GM12878 (cell line): Measurements from ENCODE around the gene CDK17. TPM values are rescaled to one million over a fixed set of nuclear protein-coding genes. Genes with fewer than 3 reads are reported as not detected.

Source experiments
- CTCF ChIP-seq, 3 experiments: IDR thresholded peaks in 2 of 3; conservative IDR thresholded peaks in 1 of 3; 2 replicates each; pipeline ENCODE4 v1.5.1; 2011; ENCODE audit warnings: low read depth in 3 of 3, low read length in 3 of 3, mild to moderate bottlenecking in 3 of 3, control low read depth in 2 of 3, moderate library complexity in 2 of 3, inconsistent platforms in 1 of 3, mixed read lengths in 1 of 3; ENCODE audit not compliant: control insufficient read depth in 2 of 3, insufficient read depth in 1 of 3; ENCODE audit errors: extremely low read depth in 1 of 3
- DPF2 ChIP-seq: fragments of 450-650 bp; IDR thresholded peaks from 2 replicates; pipeline ENCODE4 v1.6.1; 2017; ENCODE audit warnings: mild to moderate bottlenecking
- E2F4 ChIP-seq: IDR thresholded peaks from 2 replicates; pipeline ENCODE4 v1.6.1; 2012; ENCODE audit warnings: low read depth, low read length, improper control_type of control experiment
- E4F1 ChIP-seq: fragments of 450-650 bp; IDR thresholded peaks from 2 replicates; pipeline ENCODE4 v1.6.1; 2018; ENCODE audit warnings: borderline replicate concordance, mild to moderate bottlenecking; ENCODE audit not compliant: partially characterized antibody
- FOS ChIP-seq: IDR thresholded peaks from 3 replicates; pipeline ENCODE4 v1.6.1; 2011; ENCODE audit warnings: borderline replicate concordance; ENCODE audit not compliant: insufficient read length; ENCODE audit errors: extremely low read depth
- NFIC ChIP-seq: IDR thresholded peaks from 2 replicates; pipeline ENCODE4 v1.6.1; 2012; ENCODE audit warnings: low read depth, mild to moderate bottlenecking, inconsistent platforms, low read length, moderate library complexity
- PKNOX1 ChIP-seq: fragments of 450-650 bp; IDR thresholded peaks from 2 replicates; pipeline ENCODE4 v1.6.1; 2016; ENCODE audit warnings: mild to moderate bottlenecking
- RFX5 ChIP-seq: IDR thresholded peaks from 2 replicates; pipeline ENCODE4 v1.6.1; 2011; ENCODE audit warnings: low read depth, low read length, improper control_type of control experiment
- STAT3 ChIP-seq: IDR thresholded peaks from 2 replicates; pipeline ENCODE4 v1.6.1; 2011; ENCODE audit warnings: low read depth, low read length, improper control_type of control experiment
- TAF1 ChIP-seq: IDR thresholded peaks from 2 replicates; pipeline ENCODE4 v1.6.1; 2011; ENCODE audit warnings: mild to moderate bottlenecking, low read depth, low read length, borderline replicate concordance
- YBX1 ChIP-seq: fragments of 450-650 bp; IDR thresholded peaks from 2 replicates; pipeline ENCODE4 v1.6.1; 2016; ENCODE audit warnings: antibody characterized with exemption
- YY1 ChIP-seq: IDR thresholded peaks from 2 replicates; pipeline ENCODE4 v1.6.1; 2011; ENCODE audit warnings: low read depth, mild to moderate bottlenecking, low read length
- ZSCAN29 ChIP-seq: fragments of 450-650 bp; IDR thresholded peaks from 2 replicates; pipeline ENCODE4 v1.6.1; 2017; ENCODE audit warnings: mild to moderate bottlenecking, moderate library complexity
- polyA plus RNA-seq, 11 experiments: library from polyadenylated mRNA; depleted of rRNA in 4 of 11; unstranded in 6 of 11; stranded (reverse) in 5 of 11; fragments of >200 nt; fragmentation: Nextera tagmentation in 4 of 11; fragmentation: Illumina TruSeq in 1 of 11; extraction: Ambion mirVana in 4 of 11; extraction: Trizol in 1 of 11; gene quantifications; 1 replicate in 1 of 11; 2 replicates in 10 of 11; pipeline versions ENCODE4 v1.2.1 to v1.2.3, GENCODE V29; 2011 to 2016; ENCODE audit warnings: inconsistent platforms in 2 of 11, missing spikeins in 2 of 11, low read depth in 1 of 11
- total RNA-seq, 4 experiments: library from RNA; depleted of rRNA in 3 of 4; stranded (reverse); fragments of >200 nt in 3 of 4; fragmentation: Illumina TruSeq in 1 of 4; extraction: Trizol in 1 of 4; gene quantifications; 2 replicates each; pipeline versions ENCODE4 v1.2.1 to v1.2.3, GENCODE V29; 2013 to 2021

The CDK17 gene
- total and polyA plus RNA-seq, 10 of the 15 experiments (the other 5 are each of a cell fraction or from before 2014, with no cell fraction given): 5.6 to 45.6 (median 18.3) TPM

- TF ChIP-seq E4F1: no peak
- no peak for TF ChIP-seq RFX5
- no peak for TF ChIP-seq YY1
- no peak for TF ChIP-seq PKNOX1
- no peak for TF ChIP-seq TAF1
- no peak for TF ChIP-seq NFIC
- no peak for TF ChIP-seq ZSCAN29
- no peak for TF ChIP-seq E2F4
- no peak for TF ChIP-seq STAT3
- TF ChIP-seq FOS: no peak
- TF ChIP-seq YBX1: no peak
- TF ChIP-seq CTCF (IDR thresholded peaks at IDR 0.05 in 2 of 3, conservative IDR thresholded peaks at IDR 0.05 in 1 of 3; ENCODE audit: control insufficient read depth in 2 of 3, extremely low read depth in 1 of 3, insufficient read depth in 1 of 3, low read depth in 3 of 3, low read length in 3 of 3): no peak
- no peak for TF ChIP-seq DPF2
Observed at GRCh38 chr12:96414637-96415036, 14.4 kb upstream of the CDK17 start (continued).
